HTR-8/SVneo (cell line): ENCODE data around the gene CSRNP3.

Source experiments
- DNase-seq: peaks from one replicate; pipeline ENCODE4 v3.0.0; 2011; ENCODE audit warnings: low spot score, mixed read lengths; ENCODE audit not compliant: insufficient read length
- FAIRE-seq: peaks from 2 replicates; lab custom pipeline; 2011; peaks lifted over from hg19 to GRCh38; lab: Jason Lieb, UNC

CSRNP3 gene

GRCh38 chr2:165623783-165624469, 154.4 kb downstream of the CSRNP3 start:
- DNase-seq (no peak), FAIRE-seq (no peak)

GRCh38 chr2:165624470-165624800, 154.9 kb downstream of the CSRNP3 start:
- DNase-seq (no peak), FAIRE-seq (no peak)

- no peak for FAIRE-seq
- DNase-seq = no peak
Measured at GRCh38 chr2:165627470-165627869, 158.0 kb downstream of the CSRNP3 start.

GRCh38 chr2:165629776-165630175, 160.3 kb downstream of the CSRNP3 start:
- no peak for FAIRE-seq
- DNase-seq = no peak

- FAIRE-seq = no peak
- DNase-seq = no peak
Measured at GRCh38 chr2:165630236-165630635, 160.7 kb downstream of the CSRNP3 start.

- DNase-seq = no peak
- no peak for FAIRE-seq
Measured at GRCh38 chr2:165631089-165631488, 161.6 kb downstream of the CSRNP3 start.

GRCh38 chr2:165632594-165632993, 163.1 kb downstream of the CSRNP3 start:
- no peak for DNase-seq
- no peak for FAIRE-seq

GRCh38 chr2:165633431-165633830, 163.9 kb downstream of the CSRNP3 start:
- FAIRE-seq = no peak
- no peak for DNase-seq

GRCh38 chr2:165634282-165634681, 164.8 kb downstream of the CSRNP3 start:
- FAIRE-seq (no peak), DNase-seq (no peak)

GRCh38 chr2:165634855-165635254, 165.4 kb downstream of the CSRNP3 start:
- FAIRE-seq = no peak
- DNase-seq = no peak

GRCh38 chr2:165635532-165635931, 166.0 kb downstream of the CSRNP3 start:
- DNase-seq = no peak
- FAIRE-seq = no peak

- FAIRE-seq = no peak
- no peak for DNase-seq
Measured at GRCh38 chr2:165636959-165637358, 167.5 kb downstream of the CSRNP3 start.

GRCh38 chr2:165637396-165637795, 167.9 kb downstream of the CSRNP3 start:
- FAIRE-seq = no peak
- no peak for DNase-seq

GRCh38 chr2:165639504-165639903, 170.0 kb downstream of the CSRNP3 start:
- DNase-seq (no peak), FAIRE-seq (no peak)

GRCh38 chr2:165640247-165640929, 170.9 kb downstream of the CSRNP3 start:
- DNase-seq (no peak), FAIRE-seq (no peak)

- DNase-seq = no peak
- no peak for FAIRE-seq
Measured at GRCh38 chr2:165645930-165646831, 176.7 kb downstream of the CSRNP3 start.

- FAIRE-seq = no peak
- no peak for DNase-seq
Measured at GRCh38 chr2:165647409-165647808, 177.9 kb downstream of the CSRNP3 start.

GRCh38 chr2:165648801-165649200, 179.3 kb downstream of the CSRNP3 start:
- DNase-seq = no peak
- no peak for FAIRE-seq

- FAIRE-seq (no peak), DNase-seq (no peak)
Measured at GRCh38 chr2:165651233-165651632, 181.7 kb downstream of the CSRNP3 start.

GRCh38 chr2:165655661-165656060, 186.2 kb downstream of the CSRNP3 start:
- DNase-seq (no peak), FAIRE-seq (no peak)

GRCh38 chr2:165660361-165660760, 190.9 kb downstream of the CSRNP3 start:
- DNase-seq = no peak
- FAIRE-seq = no peak
